MM.1S (cell line): ENCODE data around the gene ZNF775.

Experiments
- DNase-seq: peaks from one replicate; pipeline ENCODE4 v3.0.0-alpha.2; 2015
- H2AFZ ChIP-seq: fragments of 300-600 bp; sonication (generic); 2 replicates; pipeline ENCODE4 v1.6.0; 2016; ENCODE audit warnings: antibody characterized with exemption, low read length
- H3F3A ChIP-seq: fragments of 300-600 bp; sonication (generic); 2 replicates; pipeline ENCODE4 v1.6.1; 2016; ENCODE audit warnings: mild to moderate bottlenecking, antibody characterized with exemption, low read length, moderate library complexity, mixed read lengths; ENCODE audit not compliant: insufficient read depth
- H3K27ac ChIP-seq: fragments of 300-600 bp; sonication (generic); 2 replicates; pipeline ENCODE4 v1.5.1; 2016; ENCODE audit warnings: mild to moderate bottlenecking, low read length
- H3K27me3 ChIP-seq: fragments of 300-600 bp; sonication (generic); replicated peaks from 2 replicates; pipeline ENCODE4 v1.6.0; 2016; ENCODE audit warnings: low read length; ENCODE audit not compliant: insufficient read depth
- H3K36me3 ChIP-seq: fragments of 300-600 bp; sonication (generic); replicated peaks from 2 replicates; pipeline ENCODE4 v1.6.1; 2016; ENCODE audit warnings: mild to moderate bottlenecking, low read length, mixed read lengths; ENCODE audit not compliant: insufficient read depth
- H3K4me1 ChIP-seq: fragments of 300-600 bp; sonication (generic); 2 replicates; pipeline ENCODE4 v1.6.1; 2016; ENCODE audit warnings: low read length, mixed read lengths
- H3K4me2 ChIP-seq: fragments of 300-600 bp; sonication (generic); 2 replicates; pipeline ENCODE4 v1.6.0; 2016; ENCODE audit warnings: low read depth, low read length
- H3K4me3 ChIP-seq: fragments of 300-600 bp; sonication (generic); 2 replicates; pipeline ENCODE4 v1.5.1; 2016; ENCODE audit warnings: low read length, mixed read lengths
- H3K79me2 ChIP-seq: fragments of 300-600 bp; sonication (generic); 2 replicates; pipeline ENCODE4 v1.6.1; 2016; ENCODE audit warnings: mixed run types, low read length, mixed read lengths
- H3K9ac ChIP-seq: fragments of 300-600 bp; sonication (generic); 2 replicates; pipeline ENCODE4 v1.6.1; 2016; ENCODE audit warnings: low read length, mixed read lengths
- H3K9me2 ChIP-seq: fragments of 300-600 bp; sonication (generic); replicated peaks from 2 replicates; pipeline ENCODE4 v1.6.1; 2016; ENCODE audit warnings: mild to moderate bottlenecking, low read length, mixed read lengths; ENCODE audit not compliant: insufficient read depth
- H3K9me3 ChIP-seq: fragments of 300-600 bp; sonication (generic); replicated peaks from 2 replicates; pipeline ENCODE4 v1.6.1; 2016; ENCODE audit warnings: mild to moderate bottlenecking, low read length, mixed read lengths; ENCODE audit not compliant: insufficient read depth
- H4K20me1 ChIP-seq: fragments of 300-600 bp; sonication (generic); 2 replicates; pipeline ENCODE4 v1.6.1; 2016; ENCODE audit warnings: mild to moderate bottlenecking, low read length, moderate library complexity, mixed read lengths; ENCODE audit not compliant: insufficient read depth
- CTCF ChIP-seq: fragments of 300-600 bp; sonication (generic); IDR thresholded peaks from 2 replicates; pipeline ENCODE4 v1.5.1; 2016; ENCODE audit warnings: antibody characterized with exemption, low read length, mixed read lengths
- EZH2 ChIP-seq: fragments of 300-600 bp; sonication (generic); optimal IDR thresholded peaks from 2 replicates; pipeline ENCODE3; 2017; ENCODE audit warnings: low read depth, mild to moderate bottlenecking, antibody characterized with exemption, low read length, mixed read lengths
- EZH2phosphoT487 ChIP-seq: fragments of 300-600 bp; sonication (generic); IDR thresholded peaks from 2 replicates; pipeline ENCODE4 v1.6.1; 2018; ENCODE audit warnings: antibody characterized with exemption, low read length

Gene ZNF775

DNA sequence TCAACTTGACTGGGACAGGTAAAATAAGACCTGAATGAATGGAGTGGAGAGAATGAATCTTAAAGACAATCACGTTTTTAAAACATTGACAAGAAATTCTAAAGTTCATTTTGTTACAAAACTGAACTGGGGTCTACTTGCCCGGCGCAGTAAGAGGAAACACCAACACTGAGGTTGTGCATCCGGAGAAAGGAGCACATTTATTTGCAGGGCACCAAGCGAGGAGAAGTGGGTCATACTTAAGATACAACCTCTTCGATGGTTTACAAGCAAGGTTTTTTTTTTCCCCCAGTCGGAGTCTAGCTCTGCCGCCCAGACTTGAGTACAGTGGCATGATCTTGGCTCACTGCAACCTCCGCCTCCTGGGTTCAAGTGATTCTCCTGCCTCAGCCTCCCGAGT, 13.9 kb upstream of the ZNF775 start:
- Histone ChIP-seq H3K4me2 (no peak overlapping the region), H3K79me2 (peaks cover 15% of the 10 kb centered on the region), H3K9ac (no peak overlapping the region), H3K27me3 (no peaks in the 10 kb centered on the region), H3K9me3 (no peaks in the 10 kb centered on the region), H3K4me3 (no peak overlapping the region), H3F3A (peaks cover 34% of the 10 kb centered on the region), H3K9me2 (no peaks in the 10 kb centered on the region), H2AFZ (no peak overlapping the region), H3K36me3 (no peaks in the 10 kb centered on the region), H3K4me1 (peaks cover 31% of the 10 kb centered on the region), H4K20me1 (no peaks in the 10 kb centered on the region), H3K27ac (no peak overlapping the region)
- TF ChIP-seq CTCF (no peak), EZH2 (no peak), EZH2phosphoT487 (no peak)
- DNase-seq = no peak

- Histone ChIP-seq H3K79me2 (peaks cover 21% of the 10 kb centered on the region), H3K9me2 (no peaks in the 10 kb centered on the region), H2AFZ (no peak overlapping the region), H3K36me3 (0 out of 2 replicates have a peak, but pooled peaks cover 4% of the 10 kb centered on the region), H3K4me2 (no peak overlapping the region), H3K4me1 (peaks cover 37% of the 10 kb centered on the region), H3K9me3 (no peaks in the 10 kb centered on the region), H3F3A (peaks cover 40% of the 10 kb centered on the region), H3K27ac (peak overlapping the region; percentile 4; the same call in 1 of the 2 replicates), H3K9ac (no peak overlapping the region), H3K27me3 (no peaks in the 10 kb centered on the region), H4K20me1 (no peaks in the 10 kb centered on the region), H3K4me3 (no peak overlapping the region)
- TF ChIP-seq EZH2 (no peak), EZH2phosphoT487 (no peak), CTCF (no peak)
- DNase-seq = no peak
Measured at GRCh38 chr7:150365673-150366398, 13.3 kb upstream of the ZNF775 start.

DNA sequence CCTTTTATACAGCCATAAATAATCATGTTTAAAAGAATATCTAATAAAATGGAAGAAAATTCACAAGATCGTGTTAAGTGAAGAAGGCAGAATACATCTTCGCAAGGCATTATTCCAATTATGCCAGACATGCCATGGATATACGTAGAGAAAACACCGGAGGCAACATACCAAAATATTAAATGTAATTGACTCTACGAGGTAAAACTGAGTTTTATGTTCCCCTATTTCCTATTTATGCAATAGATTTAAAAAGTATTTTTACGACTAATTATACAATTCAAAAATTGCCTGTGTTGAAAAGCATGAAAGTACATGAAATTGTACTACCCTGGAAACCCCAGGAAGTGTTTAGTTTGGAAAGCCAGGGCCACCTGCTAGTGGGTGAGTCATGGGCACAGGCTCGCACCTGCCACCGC, 11.4 kb upstream of the ZNF775 start:
- H3K9me2 ChIP-seq = no peaks in the 10 kb centered on the region
- 0 out of 2 replicates have a peak, but pooled peaks cover 7% of the 10 kb centered on the region for H3K36me3 ChIP-seq
- peak overlapping the region; percentile 100 for H3K9ac ChIP-seq
- H3K4me2 ChIP-seq = peak overlapping the region; percentile 98
- peaks cover 55% of the 10 kb centered on the region for H3K4me1 ChIP-seq
- peak overlapping the region; percentile 99 for H3K27ac ChIP-seq
- H3F3A ChIP-seq = peaks cover 53% of the 10 kb centered on the region
- no peaks in the 10 kb centered on the region for H4K20me1 ChIP-seq
- TF ChIP-seq EZH2 (no peak), EZH2phosphoT487 (no peak), CTCF (no peak)
- no peaks in the 10 kb centered on the region for H3K27me3 ChIP-seq
- H2AFZ ChIP-seq = 0 out of 2 replicates have a peak overlapping the region, but pooled peaks have one; percentile 39
- H3K79me2 ChIP-seq = peaks cover 40% of the 10 kb centered on the region
- no peak for DNase-seq
- no peaks in the 10 kb centered on the region for H3K9me3 ChIP-seq
- H3K4me3 ChIP-seq = peak overlapping the region; percentile 67
